H9 (cell line): ENCODE measurements around the gene MCU. TPM values are rescaled to one million over a fixed set of nuclear protein-coding genes. Genes with fewer than 3 reads are reported as not detected.

Experiments
- DNase-seq: peaks from one replicate; pipeline ENCODE4 v3.0.0-alpha.2; 2017
- H2AFZ ChIP-seq: one replicate; pipeline ENCODE4 v1.6.1; 2013; ENCODE audit warnings: mild to moderate bottlenecking, low read length, control low read depth, moderate library complexity
- H2AK5ac ChIP-seq: 2 replicates; pipeline ENCODE4 v1.6.1; 2013; ENCODE audit warnings: low read length, control low read depth, mixed read lengths; ENCODE audit not compliant: insufficient read length
- H2BK120ac ChIP-seq: one replicate; pipeline ENCODE4 v1.6.1; 2013; ENCODE audit warnings: low read depth, mild to moderate bottlenecking, low read length, control low read depth, inconsistent platforms; ENCODE audit not compliant: poor library complexity, severe bottlenecking
- H2BK12ac ChIP-seq: 2 replicates; pipeline ENCODE4 v1.6.1; 2013; ENCODE audit warnings: low read length, control low read depth, mixed read lengths, low read depth; ENCODE audit not compliant: insufficient read length
- H2BK15ac ChIP-seq: 2 replicates; pipeline ENCODE4 v1.6.1; 2013; ENCODE audit warnings: low read depth, low read length, control low read depth
- H2BK20ac ChIP-seq: one replicate; pipeline ENCODE4 v1.6.1; 2013; ENCODE audit warnings: low read depth, mild to moderate bottlenecking, low read length, control low read depth, inconsistent platforms; ENCODE audit not compliant: poor library complexity, severe bottlenecking
- H2BK5ac ChIP-seq: 2 replicates; pipeline ENCODE4 v1.6.1; 2013; ENCODE audit warnings: low read length, control low read depth, mixed read lengths; ENCODE audit not compliant: insufficient read length
- H3K14ac ChIP-seq: 2 replicates; pipeline ENCODE4 v1.6.1; 2013; ENCODE audit warnings: low read length, control low read depth; ENCODE audit not compliant: insufficient read depth
- H3K18ac ChIP-seq: 2 replicates; pipeline ENCODE4 v1.6.1; 2013; ENCODE audit warnings: low read depth, mild to moderate bottlenecking, mixed read lengths, low read length, control low read depth; ENCODE audit not compliant: insufficient read length
- H3K23ac ChIP-seq: 2 replicates; pipeline ENCODE4 v1.6.1; 2013; ENCODE audit warnings: low read length, control low read depth, mixed read lengths, low read depth; ENCODE audit not compliant: insufficient read length
- H3K23me2 ChIP-seq: 2 replicates; pipeline ENCODE4 v1.6.1; 2013; ENCODE audit warnings: low read depth, mild to moderate bottlenecking, mixed read lengths, low read length, control low read depth; ENCODE audit not compliant: insufficient read length, poor library complexity, severe bottlenecking
- H3K27ac ChIP-seq: 2 replicates; pipeline ENCODE4 v1.5.1; 2013; ENCODE audit warnings: low read length, control low read depth, mixed read lengths, low read depth; ENCODE audit not compliant: insufficient read length
- H3K27me3 ChIP-seq: 2 replicates; pipeline ENCODE4 v1.6.1; 2013; ENCODE audit warnings: low read length, control low read depth, inconsistent platforms; ENCODE audit not compliant: insufficient read depth
- H3K4ac ChIP-seq: 2 replicates; pipeline ENCODE4 v1.6.1; 2013; ENCODE audit warnings: low read depth, mild to moderate bottlenecking, control low read depth, inconsistent platforms, low read length, moderate library complexity
- H3K4me1 ChIP-seq: 2 replicates; pipeline ENCODE4 v1.6.1; 2013; ENCODE audit warnings: low read length, control low read depth, inconsistent platforms; ENCODE audit not compliant: insufficient read depth
- H3K4me2 ChIP-seq: 2 replicates; pipeline ENCODE4 v1.6.1; 2013; ENCODE audit warnings: low read length, control low read depth, mixed read lengths; ENCODE audit not compliant: insufficient read length, insufficient read depth
- H3K56ac ChIP-seq: 2 replicates; pipeline ENCODE4 v1.6.1; 2013; ENCODE audit warnings: low read depth, mild to moderate bottlenecking, mixed read lengths, low read length, control low read depth; ENCODE audit not compliant: insufficient read length
- H3K79me1 ChIP-seq: 2 replicates; pipeline ENCODE4 v1.6.1; 2013; ENCODE audit warnings: low read depth, mild to moderate bottlenecking, moderate library complexity, low read length, control low read depth, inconsistent platforms; ENCODE audit not compliant: insufficient read depth, poor library complexity, severe bottlenecking
- H3K79me2 ChIP-seq: 2 replicates; pipeline ENCODE4 v1.6.1; 2013; ENCODE audit warnings: low read length, control low read depth, inconsistent platforms; ENCODE audit not compliant: insufficient read depth
- H3K9ac ChIP-seq: 2 replicates; pipeline ENCODE4 v1.6.1; 2013; ENCODE audit warnings: low read length, control low read depth, mixed read lengths; ENCODE audit not compliant: insufficient read length; ENCODE audit errors: extremely low read depth
- H3K9me3 ChIP-seq: one replicate; pipeline ENCODE4 v1.6.1; 2013; ENCODE audit warnings: low read depth, low read length, inconsistent platforms; ENCODE audit not compliant: control insufficient read depth
- H3T11ph ChIP-seq: one replicate; pipeline ENCODE4 v1.6.1; 2013; ENCODE audit warnings: mild to moderate bottlenecking, low read length, control low read depth, inconsistent platforms
- H4K20me1 ChIP-seq: one replicate; pipeline ENCODE4 v1.6.1; 2013; ENCODE audit not compliant: control insufficient read depth, insufficient read length, insufficient read depth
- H4K5ac ChIP-seq: 2 replicates; pipeline ENCODE4 v1.6.1; 2013; ENCODE audit warnings: low read depth, mild to moderate bottlenecking, mixed read lengths, low read length, control low read depth; ENCODE audit not compliant: insufficient read length
- H4K8ac ChIP-seq: replicated peaks from 2 replicates; pipeline ENCODE4 v1.6.1; 2013; ENCODE audit warnings: low read length, control low read depth, mixed read lengths, low read depth; ENCODE audit not compliant: insufficient read length
- H4K91ac ChIP-seq: 2 replicates; pipeline ENCODE4 v1.6.1; 2013; ENCODE audit warnings: low read depth, mild to moderate bottlenecking, moderate library complexity, mixed read lengths, low read length, control low read depth; ENCODE audit not compliant: insufficient read length
- H3K27ac Mint-ChIP-seq, 3 experiments: 2 replicates in 2 of 3; 3 replicates in 1 of 3; pipeline ENCODE4 v1.8.0; 2020 to 2021; ENCODE audit warnings: mixed read lengths in 3 of 3, mild to moderate bottlenecking in 1 of 3, moderate library complexity in 1 of 3
- H3K27me3 Mint-ChIP-seq: 2 replicates; pipeline ENCODE4 v1.8.0; 2021; ENCODE audit warnings: low read depth, mild to moderate bottlenecking, moderate library complexity, mixed read lengths
- H3K36me3 Mint-ChIP-seq, 3 experiments: 2 replicates in 2 of 3; 3 replicates in 1 of 3; pipeline ENCODE4 v1.8.0; 2020 to 2021; ENCODE audit warnings: low read depth in 3 of 3, mixed read lengths in 3 of 3; ENCODE audit not compliant: insufficient read depth in 1 of 3
- H3K4me1 Mint-ChIP-seq, 2 experiments: 2 replicates each; pipeline ENCODE4 v1.8.0; 2020; ENCODE audit warnings: mixed read lengths in 2 of 2
- H3K4me3 Mint-ChIP-seq, 2 experiments: 2 replicates in 1 of 2; 3 replicates in 1 of 2; pipeline ENCODE4 v1.8.0; 2020 to 2021; ENCODE audit warnings: mild to moderate bottlenecking in 2 of 2, mixed read lengths in 2 of 2, moderate library complexity in 1 of 2
- H3K9me3 Mint-ChIP-seq, 2 experiments: 2 replicates in 1 of 2; 3 replicates in 1 of 2; pipeline ENCODE4 v1.8.0; 2020; ENCODE audit warnings: mild to moderate bottlenecking in 2 of 2, mixed read lengths in 2 of 2, moderate library complexity in 1 of 2
- CTCF ChIP-seq: fragments of 200-600 bp; sonication (generic); conservative IDR thresholded peaks from 3 replicates; pipeline ENCODE4 v1.8.0; 2021; ENCODE audit warnings: antibody characterized with exemption, mild to moderate bottlenecking
- WGBS: extraction: QIAGEN DNeasy Blood & Tissue Kit; methylation state at CpG from one replicate; pipeline ENCODE4 v1.1.7; 2013; ENCODE audit warnings: missing lambda C conversion rate, low lambda C conversion rate, mixed read lengths; ENCODE audit not compliant: insufficient read length; ENCODE audit errors: extremely low coverage; 5-methylcytosine and 5-hydroxymethylcytosine counted together
- total RNA-seq: library from RNA; stranded (reverse); gene quantifications from 2 replicates; pipeline ENCODE4 v1.2.1, GENCODE V29; 2021

The MCU gene
- total RNA-seq, 1 experiment from 2014 or later = 36.6 TPM

- TF ChIP-seq CTCF = no peak
- H2BK15ac ChIP-seq = no peak overlapping the region
- Mint-ChIP-seq H3K4me1 (peaks cover 8 to 9% of the 10 kb centered on the region in 2 experiments), H3K27me3 (no peaks in the 10 kb centered on the region), H3K9me3 (peaks cover 7 to 8% of the 10 kb centered on the region in 2 experiments; a peak in 4 of 5 replicates), H3K27ac (no peak overlapping the region), H3K4me3 (no peak overlapping the region), H3K36me3 (peaks cover 3 to 23% (median 10%) of the 10 kb centered on the region in 3 experiments; a peak in 5 of 7 replicates)
- H3K4me1 ChIP-seq = peaks cover 3% of the 10 kb centered on the region; the same call in 1 of the 2 replicates
- no peaks in the 10 kb centered on the region for H3K9me3 ChIP-seq
- no peak overlapping the region for H3K18ac ChIP-seq
- no peak overlapping the region for H3K56ac ChIP-seq
- H3K9ac ChIP-seq = no peak overlapping the region
- no peak overlapping the region for H2BK20ac ChIP-seq
- H3K27ac ChIP-seq = no peak overlapping the region
- H4K8ac ChIP-seq = no peak overlapping the region
- no peak for DNase-seq
- H2BK120ac ChIP-seq = no peak overlapping the region
- H2BK12ac ChIP-seq = no peak overlapping the region
- H3K4me2 ChIP-seq = no peak overlapping the region
- H3K14ac ChIP-seq = no peak overlapping the region
- H4K20me1 ChIP-seq = no peaks in the 10 kb centered on the region
- H3K79me1 ChIP-seq = no peaks in the 10 kb centered on the region
- no peaks in the 10 kb centered on the region for H3K27me3 ChIP-seq
- H3K79me2 ChIP-seq = 0 out of 2 replicates have a peak, but pooled peaks cover 4% of the 10 kb centered on the region
- no peak overlapping the region for H3T11ph ChIP-seq
- no peak overlapping the region for H2AK5ac ChIP-seq
- H3K23me2 ChIP-seq = no peaks in the 10 kb centered on the region
- no peak overlapping the region for H2BK5ac ChIP-seq
- H3K4ac ChIP-seq = no peak overlapping the region
- no CpG with 5 or more reads among the region's 4 CpGs for WGBS
- H3K23ac ChIP-seq = no peak overlapping the region
- H4K91ac ChIP-seq = no peak overlapping the region
- no peak overlapping the region for H2AFZ ChIP-seq
- no peak overlapping the region for H4K5ac ChIP-seq
Observed at GRCh38 chr10:72822342-72822986, 130.5 kb downstream of the MCU start.
